Liver (tissue), 9 donors: Measurements from ENCODE around the gene MYL4. TPM values are rescaled to one million over a fixed set of nuclear protein-coding genes. Genes with fewer than 3 reads are reported as not detected.

Experiments used
- DNase-seq: peaks from one replicate; pipeline ENCODE4 v3.0.0-alpha.2; 2017; ENCODE audit warnings: low spot score
- H3K27ac ChIP-seq, 2 donors: one replicate each; pipeline ENCODE4 v1.7.0; 2013; ENCODE audit warnings: inconsistent platforms in 2 of 2, low read length in 2 of 2, control low read depth in 1 of 2, low read depth in 1 of 2, mild to moderate bottlenecking in 1 of 2
- H3K27me3 ChIP-seq, 4 donors: one replicate each; pipeline versions ENCODE4 v1.6.1 to v1.7.0; 2013; ENCODE audit warnings: low read length in 3 of 4, inconsistent platforms in 1 of 4, mild to moderate bottlenecking in 1 of 4, moderate library complexity in 1 of 4; ENCODE audit not compliant: control insufficient read depth in 4 of 4, insufficient read depth in 4 of 4
- H3K36me3 ChIP-seq, 4 donors: one replicate each; pipeline versions ENCODE4 v1.6.1 to v1.7.0; 2013; ENCODE audit warnings: low read length in 3 of 4, mild to moderate bottlenecking in 3 of 4, low read depth in 1 of 4, moderate library complexity in 1 of 4; ENCODE audit not compliant: control insufficient read depth in 4 of 4, insufficient read depth in 3 of 4
- H3K4me1 ChIP-seq, 4 donors: one replicate each; pipeline versions ENCODE4 v1.6.1 to v1.7.0; 2013; ENCODE audit warnings: low read length in 3 of 4, mild to moderate bottlenecking in 3 of 4, moderate library complexity in 1 of 4; ENCODE audit not compliant: control insufficient read depth in 4 of 4, insufficient read depth in 4 of 4
- H3K4me3 ChIP-seq, 3 donors: one replicate each; pipeline versions ENCODE4 v1.6.1 to v1.7.0; 2013; ENCODE audit warnings: low read length in 3 of 3, control low read depth in 1 of 3, low read depth in 1 of 3, mild to moderate bottlenecking in 1 of 3
- H3K9ac ChIP-seq, 2 donors: one replicate each; pipeline ENCODE4 v1.7.0; 2013; ENCODE audit warnings: low read length in 2 of 2, mild to moderate bottlenecking in 2 of 2, moderate library complexity in 2 of 2, control low read depth in 1 of 2, low read depth in 1 of 2
- H3K9me3 ChIP-seq, 4 donors: one replicate each; pipeline versions ENCODE4 v1.6.1 to v1.7.0; 2013; ENCODE audit warnings: low read length in 3 of 4; ENCODE audit not compliant: control insufficient read depth in 4 of 4
- ATF3 ChIP-seq: IDR thresholded peaks from 2 replicates; pipeline ENCODE4 v1.6.1; 2016; ENCODE audit warnings: antibody characterized with exemption
- CTCF ChIP-seq: fragments of 150-350 bp; IDR thresholded peaks from 2 replicates; pipeline ENCODE4 v1.5.1; 2017; ENCODE audit warnings: improper control_type of control experiment, low read depth, low read length; ENCODE audit not compliant: missing input control
- EGR1 ChIP-seq, 2 donors: IDR thresholded peaks; 2 replicates each; pipeline ENCODE4 v1.6.1; 2016 to 2018; ENCODE audit warnings: antibody characterized with exemption in 2 of 2, low read depth in 2 of 2
- FOXA1 ChIP-seq: IDR thresholded peaks from 2 replicates; pipeline ENCODE4 v1.6.1; 2016; ENCODE audit warnings: antibody characterized with exemption
- FOXA2 ChIP-seq: IDR thresholded peaks from 2 replicates; pipeline ENCODE4 v1.6.1; 2016; ENCODE audit warnings: antibody characterized with exemption
- GABPA ChIP-seq, 2 donors: IDR thresholded peaks in 1 of 2; conservative IDR thresholded peaks in 1 of 2; 2 replicates each; pipeline ENCODE4 v1.6.1; 2016; ENCODE audit warnings: antibody characterized with exemption in 2 of 2, mild to moderate bottlenecking in 1 of 2, moderate library complexity in 1 of 2
- HNF4A ChIP-seq, 2 donors: conservative IDR thresholded peaks; 2 replicates each; pipeline ENCODE4 v1.6.1; 2016; ENCODE audit warnings: antibody characterized with exemption in 2 of 2, mild to moderate bottlenecking in 2 of 2
- HNF4G ChIP-seq: IDR thresholded peaks from 2 replicates; pipeline ENCODE4 v1.6.1; 2016; ENCODE audit warnings: antibody characterized with exemption
- JUND ChIP-seq, 2 donors: IDR thresholded peaks; 2 replicates each; pipeline ENCODE4 v1.6.1; 2016; ENCODE audit warnings: antibody characterized with exemption in 2 of 2
- MAX ChIP-seq: IDR thresholded peaks from 2 replicates; pipeline ENCODE4 v1.6.1; 2016; ENCODE audit warnings: antibody characterized with exemption
- NR2F2 ChIP-seq: IDR thresholded peaks from 2 replicates; pipeline ENCODE4 v1.6.1; 2016; ENCODE audit warnings: antibody characterized with exemption
- RAD21 ChIP-seq, 2 donors: IDR thresholded peaks; 2 replicates each; pipeline ENCODE4 v1.6.1; 2016; ENCODE audit warnings: antibody characterized with exemption in 2 of 2, mild to moderate bottlenecking in 2 of 2
- REST ChIP-seq: IDR thresholded peaks from 2 replicates; pipeline ENCODE4 v1.6.1; 2016; ENCODE audit warnings: antibody characterized with exemption, mild to moderate bottlenecking
- RXRA ChIP-seq, 2 donors: IDR thresholded peaks; 2 replicates each; pipeline ENCODE4 v1.6.1; 2017 to 2018; ENCODE audit warnings: antibody characterized with exemption in 2 of 2, mild to moderate bottlenecking in 1 of 2
- SP1 ChIP-seq: IDR thresholded peaks from 2 replicates; pipeline ENCODE4 v1.6.1; 2018; ENCODE audit warnings: antibody characterized with exemption, mild to moderate bottlenecking
- TAF1 ChIP-seq: conservative IDR thresholded peaks from 2 replicates; pipeline ENCODE4 v1.6.1; 2016; ENCODE audit warnings: antibody characterized with exemption, mild to moderate bottlenecking
- YY1 ChIP-seq: IDR thresholded peaks from 2 replicates; pipeline ENCODE4 v1.6.1; 2016; ENCODE audit warnings: antibody characterized with exemption, mild to moderate bottlenecking
- ZBTB33 ChIP-seq: IDR thresholded peaks from 2 replicates; pipeline ENCODE4 v1.6.1; 2016; ENCODE audit warnings: antibody characterized with exemption
- WGBS: extraction: QIAGEN DNeasy Blood & Tissue Kit; methylation state at CpG from one replicate; pipeline ENCODE4 v1.1.7; 2013; 5-methylcytosine and 5-hydroxymethylcytosine counted together
- polyA plus RNA-seq, 2 donors: library from polyadenylated mRNA; stranded (reverse) in 1 of 2; unstranded in 1 of 2; fragments of 200-250 nt in 1 of 2; fragments of >200 nt in 1 of 2; fragmentation: Nextera tagmentation in 1 of 2; extraction: Ambion mirVana in 1 of 2; gene quantifications; one replicate each; pipeline versions ENCODE4 v1.2.1 to v1.2.3, GENCODE V29; 2013 to 2015
- total RNA-seq, 2 donors: library from RNA; depleted of rRNA; stranded (reverse); fragments of >200 nt; gene quantifications; one replicate each; pipeline ENCODE4 v1.2.3, GENCODE V29; 2014
- donor health status: healthy.
- donor health status: healthy.
- donor health status: healthy.
- donor health status: healthy.
- donor health status: healthy.

Gene MYL4
- total and polyA plus RNA-seq, 4 donors: 0.19 to 215 (median 0.22) TPM; not detected in 1

GRCh38 chr17:47229535-47230443 is 20.6 kb downstream of the MYL4 start:
- TF ChIP-seq NR2F2 (peak; percentile 62), HNF4A (conservative IDR thresholded peaks at IDR 0.05) (peak; percentile 92 to 94), FOXA1 (peak; percentile 73), RAD21 (IDR thresholded peaks at IDR 0.05) (peak; percentile 98 to 100), MAX (peak; percentile 92), FOXA2 (peak; percentile 69), GABPA (IDR thresholded peaks at IDR 0.05 in 1 of 2, conservative IDR thresholded peaks at IDR 0.05 in 1 of 2) (peak in 1 of 2 donors; percentile 57), ATF3 (peak; percentile 80), CTCF (peak; percentile 97), HNF4G (peak; percentile 74), YY1 (peak; percentile 91), JUND (IDR thresholded peaks at IDR 0.05) (peak; percentile 93 to 97), EGR1 (IDR thresholded peaks at IDR 0.05; ENCODE audit: low read depth in 2 of 2) (peak; percentile 87 to 96), TAF1 (peak; percentile 83), ZBTB33 (peak; percentile 90), RXRA (IDR thresholded peaks at IDR 0.05) (peak; percentile 98 to 99), REST (peak; percentile 71), SP1 (peak; percentile 91)
- 7% methylated on average over 22 of the region's 22 CpGs for WGBS
- H3K36me3 ChIP-seq: no peaks in the 10 kb centered on the region

More at GRCh38 chr17:47229535-47230443, 20.6 kb downstream of the MYL4 start:
- Histone ChIP-seq H3K9me3 (no peaks in the 10 kb centered on the region), H3K4me1 (peaks cover 0 to 19% (median 11%) of the 10 kb centered on the region in 4 donors), H3K27me3 (no peaks in the 10 kb centered on the region), H3K9ac (peak overlapping the region; percentile 5 to 58), H3K27ac (peak overlapping the region; percentile 73 to 81), H3K4me3 (peak overlapping the region; percentile 18 to 78 (median 40))
- peak; percentile 82 for DNase-seq
